ENCODE results near the gene KRTAP1-1. TPM values are rescaled to one million over a fixed set of nuclear protein-coding genes. Genes with fewer than 3 reads are reported as not detected.
"Not testable (repeated sequence)": the region's sequence is repeated elsewhere in the genome, so short reads cannot be mapped to it uniquely, and the experiment has no call there.

KRTAP1-1 gene, protein sequence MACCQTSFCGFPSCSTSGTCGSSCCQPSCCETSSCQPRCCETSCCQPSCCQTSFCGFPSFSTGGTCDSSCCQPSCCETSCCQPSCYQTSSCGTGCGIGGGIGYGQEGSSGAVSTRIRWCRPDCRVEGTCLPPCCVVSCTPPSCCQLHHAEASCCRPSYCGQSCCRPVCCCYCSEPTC
- total RNA-seq: not detected

DNA sequence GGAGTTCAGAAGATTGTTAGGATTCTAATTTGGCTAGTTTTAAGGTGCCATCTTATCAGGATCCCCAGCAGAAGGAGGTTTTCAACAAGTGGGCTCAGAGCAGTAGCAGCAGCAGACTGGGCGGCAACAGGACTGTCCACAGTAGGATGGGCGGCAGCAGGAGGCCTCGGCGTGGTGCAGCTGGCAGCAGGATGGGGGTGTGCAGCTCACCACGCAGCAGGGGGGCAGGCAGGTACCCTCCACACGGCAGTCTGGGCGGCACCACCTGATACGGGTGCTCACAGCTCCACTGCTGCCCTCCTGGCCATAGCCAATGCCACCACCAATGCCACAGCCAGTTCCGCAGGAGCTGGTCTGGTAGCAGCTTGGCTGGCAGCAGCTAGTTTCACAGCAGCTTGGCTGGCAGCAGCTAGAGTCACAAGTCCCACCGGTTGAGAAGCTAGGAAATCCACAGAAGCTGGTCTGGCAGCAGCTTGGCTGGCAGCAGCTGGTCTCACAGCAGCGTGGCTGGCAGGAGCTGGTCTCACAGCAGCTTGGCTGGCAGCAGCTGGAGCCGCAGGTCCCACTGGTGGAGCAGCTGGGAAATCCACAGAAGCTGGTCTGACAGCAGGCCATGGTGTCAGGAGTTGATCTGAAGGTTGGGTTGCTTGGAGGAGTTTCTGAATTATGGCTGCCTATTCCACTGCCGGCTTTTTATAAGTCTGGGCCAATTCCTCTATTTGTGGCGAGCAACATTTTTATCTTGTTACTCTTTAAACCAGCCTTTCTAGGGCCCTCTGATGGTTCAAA, at the start of gene KRTAP1-1:
Gene KRTAP1-1 (minus strand): TSS at position 668 of the 789 bp plus-strand sequence. CDS start 53 bp downstream, at position 615.
- H3K4me1 ChIP-seq; H3K27ac ChIP-seq (replicated peaks in 1 of 4); intact Hi-C loops (cut with DNase I); H3K36me3 ChIP-seq; H3K9me3 ChIP-seq; H3K4me3 ChIP-seq; H3K27me3 ChIP-seq; DNase-seq (ENCODE audit: extremely low spot score): not testable (repeated sequence)
- 92% methylated on average over 8 of the region's 14 CpGs for WGBS

DNA sequence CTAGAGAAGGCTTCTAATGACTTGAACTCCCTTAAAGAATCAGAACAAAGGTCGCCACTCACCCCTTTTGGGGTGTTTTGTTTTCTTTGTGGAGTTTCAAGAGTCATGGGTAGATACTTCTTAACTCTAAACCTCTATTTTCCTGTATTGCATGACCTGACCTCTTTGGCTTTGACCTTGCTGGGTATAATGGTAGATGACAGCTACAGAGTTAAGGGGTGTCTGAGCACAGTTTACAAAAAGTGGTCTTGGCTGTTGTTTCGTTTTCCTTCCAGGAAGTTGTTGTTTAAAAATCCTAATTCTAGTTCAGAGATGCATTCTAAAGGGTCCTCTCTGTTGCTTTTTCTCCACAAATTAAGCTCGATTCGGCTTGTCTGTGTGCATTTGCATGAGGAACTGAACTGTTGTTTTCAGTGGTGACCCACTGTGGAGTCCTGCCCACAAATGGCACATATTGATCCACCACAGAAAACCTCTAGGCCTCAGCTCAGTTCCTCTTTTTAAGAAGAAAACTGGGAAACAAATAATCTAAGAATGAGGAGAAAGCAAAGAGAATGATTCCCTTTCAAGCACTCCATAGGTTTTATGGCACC, 47.6 kb upstream of the KRTAP1-1 start:
- H3K4me1 ChIP-seq; DNase-seq (ENCODE audit: extremely low spot score); H3K9me3 ChIP-seq; H3K36me3 ChIP-seq; H3K27ac ChIP-seq (replicated peaks in 1 of 4); intact Hi-C loops (cut with DNase I); H3K4me3 ChIP-seq: not testable (repeated sequence)
- 48% methylated on average over 4 of the region's 4 CpGs for WGBS
- peaks cover 0 to 11% (median 0%) of the 10 kb centered on the region in 4 donors for H3K27me3 ChIP-seq

DNA sequence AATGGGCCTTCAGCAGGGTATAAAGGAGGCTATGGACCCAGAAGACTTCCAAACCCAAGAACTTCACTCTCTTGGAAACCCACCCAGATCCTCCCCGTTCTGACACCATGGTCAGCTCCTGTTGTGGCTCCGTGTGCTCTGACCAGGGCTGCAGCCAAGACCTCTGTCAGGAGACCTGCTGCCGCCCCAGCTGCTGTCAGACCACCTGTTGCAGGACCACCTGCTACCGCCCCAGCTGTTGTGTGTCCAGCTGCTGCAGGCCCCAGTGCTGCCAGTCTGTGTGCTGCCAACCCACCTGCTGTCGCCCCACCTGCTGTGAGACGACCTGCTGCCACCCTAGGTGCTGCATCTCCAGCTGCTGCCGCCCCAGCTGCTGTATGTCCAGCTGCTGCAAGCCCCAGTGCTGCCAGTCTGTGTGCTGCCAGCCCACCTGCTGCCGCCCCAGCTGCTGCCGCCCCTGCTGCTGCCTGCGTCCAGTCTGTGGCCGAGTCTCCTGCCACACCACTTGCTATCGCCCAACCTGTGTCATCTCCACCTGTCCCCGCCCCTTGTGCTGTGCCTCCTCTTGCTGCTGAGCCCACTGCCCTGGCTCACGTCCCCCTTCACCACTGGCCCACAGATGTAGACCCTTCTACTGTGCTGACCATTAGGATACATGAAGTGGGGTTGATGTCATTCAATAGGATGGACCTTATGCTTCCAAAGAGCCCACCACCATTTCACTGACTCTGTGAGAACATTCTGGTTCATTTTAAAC, 43.0 kb upstream of the KRTAP1-1 start, which contains the start of gene KRTAP4-7:
Gene KRTAP4-7 (plus strand): TSS at position 51 of the 757 bp plus-strand sequence. CDS start 57 bp downstream, at position 108.
- H3K27ac ChIP-seq (replicated peaks in 1 of 4); H3K4me3 ChIP-seq; intact Hi-C loops (cut with DNase I); H3K4me1 ChIP-seq; H3K9me3 ChIP-seq; DNase-seq (ENCODE audit: extremely low spot score); H3K36me3 ChIP-seq: not testable (repeated sequence)
- H3K27me3 ChIP-seq: peaks cover 0 to 11% (median 0%) of the 10 kb centered on the region in 4 donors
- WGBS: 65% methylated on average over 4 of the region's 14 CpGs

DNA sequence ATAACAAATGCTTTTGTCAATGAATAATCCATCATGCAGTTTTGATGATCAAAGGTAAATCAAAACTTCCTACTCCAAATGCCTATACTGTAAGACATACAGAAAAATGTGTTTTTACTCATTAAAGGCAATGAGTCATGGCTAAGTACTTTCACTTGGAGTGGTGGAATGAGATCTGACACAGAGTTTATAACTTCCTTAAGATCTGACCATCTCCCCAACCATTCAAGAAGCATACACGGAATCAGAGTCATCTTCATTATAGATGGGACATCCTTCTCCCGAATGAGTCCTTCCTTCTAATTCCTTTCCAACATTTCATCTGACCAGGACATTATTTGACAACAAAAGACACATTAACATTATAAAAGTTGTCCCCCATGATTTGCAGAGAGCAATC, 42.2 kb upstream of the KRTAP1-1 start:
- H3K27me3 ChIP-seq: peaks cover 0 to 11% (median 0%) of the 10 kb centered on the region in 4 donors
- WGBS: 89% methylated on average over 2 of the region's 2 CpGs
- H3K4me3 ChIP-seq; H3K36me3 ChIP-seq; DNase-seq (ENCODE audit: extremely low spot score); H3K27ac ChIP-seq (replicated peaks in 1 of 4); intact Hi-C loops (cut with DNase I); H3K9me3 ChIP-seq; H3K4me1 ChIP-seq: not testable (repeated sequence)

DNA sequence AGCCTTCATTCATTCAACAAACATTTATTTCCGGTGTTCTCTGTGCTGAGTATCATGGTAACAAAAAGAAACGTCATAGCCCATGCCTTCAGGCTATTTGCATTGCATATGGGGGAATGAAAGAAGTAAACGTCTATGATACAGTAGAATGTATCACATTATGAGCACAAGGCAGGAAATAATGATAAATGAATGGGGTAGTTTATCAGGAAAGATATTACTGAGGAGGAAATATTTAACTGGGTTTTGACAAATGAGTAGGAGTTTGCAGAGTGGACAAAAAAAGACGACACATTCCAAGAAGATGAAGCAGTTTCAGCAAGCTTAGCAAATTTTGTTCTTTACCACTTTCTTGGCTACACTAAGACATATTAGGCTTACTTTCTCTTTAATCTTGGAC, 41.4 kb upstream of the KRTAP1-1 start:
- no peak overlapping the region for H3K27ac ChIP-seq (replicated peaks in 1 of 4)
- H3K9me3 ChIP-seq: no peaks in the 10 kb centered on the region
- H3K4me3 ChIP-seq: no peak overlapping the region
- intact Hi-C loops (cut with DNase I): no loop called here
- H3K27me3 ChIP-seq: peaks cover 0 to 11% (median 0%) of the 10 kb centered on the region in 4 donors
- WGBS: 43% methylated on average over 4 of the region's 4 CpGs
- TF ChIP-seq POLR2A (IDR thresholded peaks at IDR 0.05; ENCODE audit: low read depth) (no peak), EP300 (IDR thresholded peaks at IDR 0.05) (no peak), POLR2AphosphoS5 (IDR thresholded peaks at IDR 0.05) (no peak)
- TF ChIP-seq, protein P1, sequence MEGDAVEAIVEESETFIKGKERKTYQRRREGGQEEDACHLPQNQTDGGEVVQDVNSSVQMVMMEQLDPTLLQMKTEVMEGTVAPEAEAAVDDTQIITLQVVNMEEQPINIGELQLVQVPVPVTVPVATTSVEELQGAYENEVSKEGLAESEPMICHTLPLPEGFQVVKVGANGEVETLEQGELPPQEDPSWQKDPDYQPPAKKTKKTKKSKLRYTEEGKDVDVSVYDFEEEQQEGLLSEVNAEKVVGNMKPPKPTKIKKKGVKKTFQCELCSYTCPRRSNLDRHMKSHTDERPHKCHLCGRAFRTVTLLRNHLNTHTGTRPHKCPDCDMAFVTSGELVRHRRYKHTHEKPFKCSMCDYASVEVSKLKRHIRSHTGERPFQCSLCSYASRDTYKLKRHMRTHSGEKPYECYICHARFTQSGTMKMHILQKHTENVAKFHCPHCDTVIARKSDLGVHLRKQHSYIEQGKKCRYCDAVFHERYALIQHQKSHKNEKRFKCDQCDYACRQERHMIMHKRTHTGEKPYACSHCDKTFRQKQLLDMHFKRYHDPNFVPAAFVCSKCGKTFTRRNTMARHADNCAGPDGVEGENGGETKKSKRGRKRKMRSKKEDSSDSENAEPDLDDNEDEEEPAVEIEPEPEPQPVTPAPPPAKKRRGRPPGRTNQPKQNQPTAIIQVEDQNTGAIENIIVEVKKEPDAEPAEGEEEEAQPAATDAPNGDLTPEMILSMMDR (IDR thresholded peaks at IDR 0.05): no peak
- no peaks in the 10 kb centered on the region for H3K4me1 ChIP-seq
- no peak for DNase-seq (ENCODE audit: extremely low spot score)
- H3K36me3 ChIP-seq: no peaks in the 10 kb centered on the region

DNA sequence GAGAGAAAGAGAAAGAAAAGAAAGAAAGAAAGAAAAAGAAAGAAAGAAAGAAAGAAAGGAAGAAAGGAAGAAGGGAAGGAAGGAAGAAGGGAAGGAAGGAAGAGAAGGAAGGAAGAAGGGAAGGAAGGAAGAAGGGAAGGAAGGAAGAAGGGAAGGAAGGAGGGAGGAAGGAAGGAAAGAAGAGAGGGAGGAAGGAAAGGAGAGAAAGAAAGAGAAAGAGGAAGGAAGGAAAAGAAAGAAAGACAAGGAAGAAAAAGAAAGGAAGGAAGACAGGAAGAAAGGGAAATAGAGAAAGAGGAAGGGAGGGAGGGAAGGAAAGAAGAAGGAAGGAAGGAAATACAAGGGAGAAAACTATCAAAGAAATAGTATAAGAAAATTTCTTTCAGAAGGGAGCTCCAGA, 35.5 kb upstream of the KRTAP1-1 start:
- no peak for DNase-seq (ENCODE audit: extremely low spot score)
- TF ChIP-seq POLR2A (IDR thresholded peaks at IDR 0.05; ENCODE audit: low read depth) (no peak), POLR2AphosphoS5 (IDR thresholded peaks at IDR 0.05) (no peak)
- TF ChIP-seq, protein P1 (IDR thresholded peaks at IDR 0.05): no peak
- intact Hi-C loops (cut with DNase I): no loop called here
- Histone ChIP-seq H3K27me3 (peaks cover 0 to 6% (median 0%) of the 10 kb centered on the region in 4 donors), H3K4me3 (no peak overlapping the region), H3K9me3 (no peaks in the 10 kb centered on the region), H3K27ac (replicated peaks in 1 of 4) (no peak overlapping the region), H3K36me3 (no peaks in the 10 kb centered on the region), H3K4me1 (no peaks in the 10 kb centered on the region)

All from esophagus muscularis mucosa (tissue), 4 donors.